NCI-H146 treated with DMSO at 0.1 percent for 48 hours (cell line): Measurements from ENCODE around the gene CDYL.
A peak's percentile ranks its signal among the peaks of the same experiment; 100 is the strongest.

Experiments used
- DNase-seq: peaks from one replicate; lab custom pipeline; 2025; ENCODE audit not compliant: unreplicated experiment; lab: John Stamatoyannopoulos, UW

The CDYL gene

DNA sequence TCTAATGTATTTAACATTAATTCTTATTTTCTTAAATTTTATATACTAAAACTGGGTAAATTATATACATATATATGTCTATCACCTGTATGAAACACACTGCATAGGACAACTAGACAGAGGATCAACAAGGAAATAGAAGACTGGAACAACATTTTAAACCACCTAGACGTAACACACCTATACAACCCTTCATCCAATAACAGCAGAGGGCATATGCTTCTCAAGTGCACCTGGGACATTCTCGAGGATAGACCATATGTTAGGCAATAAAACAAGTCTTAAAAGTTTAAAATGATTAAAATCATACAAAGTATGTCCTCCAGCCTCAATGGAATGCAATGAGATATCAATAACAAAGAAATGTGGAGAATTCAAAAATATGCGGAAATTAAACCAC is 182.4 kb downstream of the CDYL start:
- no peak for DNase-seq

DNA sequence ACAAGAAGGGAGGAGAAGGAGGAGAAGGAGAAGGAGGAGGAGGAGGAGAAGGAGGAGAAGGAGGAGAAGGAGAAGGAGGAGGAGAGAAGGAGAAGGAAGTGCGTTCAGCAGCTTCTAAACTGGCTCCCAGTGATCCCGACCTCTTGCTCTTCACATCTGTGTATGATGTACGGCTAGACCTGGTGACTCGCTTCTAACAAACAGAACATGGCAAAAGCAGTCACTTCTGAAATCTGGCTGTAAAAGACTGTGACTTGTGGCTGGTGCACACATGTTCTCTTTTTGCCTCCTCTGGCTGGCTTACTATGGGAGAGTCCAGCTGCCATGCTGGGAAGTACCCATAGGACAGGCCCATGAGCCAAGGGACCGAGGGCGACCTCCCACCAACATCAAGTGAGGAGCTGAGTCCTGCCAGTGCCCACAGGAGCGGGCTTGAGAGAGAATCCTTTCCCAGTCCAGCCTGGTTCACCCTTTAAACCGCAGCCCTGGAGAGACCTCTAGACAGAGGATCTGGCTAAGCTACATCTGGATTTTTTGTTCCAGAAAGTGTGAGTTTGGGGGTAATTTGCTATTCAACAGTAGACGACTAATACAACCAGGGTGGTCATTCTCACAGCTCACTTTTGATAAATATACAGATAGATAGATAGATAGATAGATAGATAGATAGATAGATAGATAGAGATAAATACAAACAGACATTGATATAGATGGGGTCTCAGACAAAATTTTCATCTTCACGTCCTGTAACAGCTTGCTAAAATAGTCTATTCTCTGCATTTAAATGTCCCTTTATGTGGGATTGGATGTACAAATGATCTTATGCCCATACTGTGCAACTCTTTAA is 185.3 kb downstream of the CDYL start:
- DNase-seq: no peak

DNA sequence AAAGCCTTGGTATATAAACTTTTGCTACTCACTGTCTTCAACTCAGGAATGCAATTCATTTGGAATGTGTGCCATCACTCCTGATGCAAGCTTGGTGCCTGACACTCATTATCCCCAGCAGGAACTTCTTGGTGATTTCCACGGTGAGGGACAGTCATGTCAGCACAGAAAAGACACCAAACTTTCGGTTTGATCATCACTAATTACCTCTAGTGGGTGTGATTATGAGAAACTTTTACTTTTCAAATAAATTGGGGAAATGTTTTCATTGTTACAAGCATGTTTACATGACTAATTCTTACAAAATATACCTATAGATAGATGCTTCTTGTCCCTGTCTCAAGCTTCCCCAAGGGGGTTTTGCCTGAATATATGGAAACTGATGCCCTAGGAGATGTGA is 186.7 kb downstream of the CDYL start:
- no peak for DNase-seq

- DNase-seq: no peak
Measured at GRCh38 chr6:4964675-4965561, 188.7 kb downstream of the CDYL start.

DNA sequence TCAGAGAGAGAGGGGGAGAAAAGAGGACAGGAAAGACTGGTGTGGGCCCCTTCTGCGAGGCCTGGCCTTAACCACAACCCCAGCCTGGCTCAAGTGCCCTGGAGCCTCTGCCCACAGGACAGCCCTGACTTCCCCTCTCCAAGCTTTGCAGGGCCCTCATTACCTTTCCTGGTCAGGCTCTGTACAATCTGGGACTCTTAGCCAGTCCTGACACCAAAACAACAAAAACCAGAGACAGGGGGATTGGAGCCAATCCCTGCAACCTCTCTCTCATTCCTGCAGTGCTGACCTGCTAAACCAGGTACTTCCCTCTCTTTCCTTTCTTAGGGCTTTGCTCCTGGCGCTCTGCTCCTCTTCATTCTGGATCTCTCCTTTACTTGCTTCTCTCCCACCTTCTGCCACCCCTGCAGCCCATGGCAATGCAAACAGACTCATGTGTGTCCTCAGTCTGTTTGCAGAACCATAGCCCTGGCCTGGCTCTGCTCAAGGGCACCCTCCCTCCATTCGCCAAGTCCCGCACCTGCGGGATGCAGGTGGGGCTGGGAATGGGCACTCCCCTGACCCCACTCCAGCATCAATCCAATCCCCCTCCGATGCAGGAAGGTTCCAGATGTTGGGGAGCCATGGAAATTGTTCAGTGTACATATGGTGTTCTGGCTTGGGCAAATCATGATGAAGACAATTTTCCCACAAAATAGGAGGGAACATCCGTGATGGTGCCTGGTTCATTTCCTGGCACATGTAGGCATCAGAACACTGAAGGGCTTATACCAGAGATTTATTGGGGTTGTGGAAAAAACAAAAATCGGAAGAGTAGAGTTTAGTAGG is 189.6 kb downstream of the CDYL start:
- no peak for DNase-seq

GRCh38 chr6:4967301-4968030 is 191.3 kb downstream of the CDYL start:
- DNase-seq: no peak

DNA sequence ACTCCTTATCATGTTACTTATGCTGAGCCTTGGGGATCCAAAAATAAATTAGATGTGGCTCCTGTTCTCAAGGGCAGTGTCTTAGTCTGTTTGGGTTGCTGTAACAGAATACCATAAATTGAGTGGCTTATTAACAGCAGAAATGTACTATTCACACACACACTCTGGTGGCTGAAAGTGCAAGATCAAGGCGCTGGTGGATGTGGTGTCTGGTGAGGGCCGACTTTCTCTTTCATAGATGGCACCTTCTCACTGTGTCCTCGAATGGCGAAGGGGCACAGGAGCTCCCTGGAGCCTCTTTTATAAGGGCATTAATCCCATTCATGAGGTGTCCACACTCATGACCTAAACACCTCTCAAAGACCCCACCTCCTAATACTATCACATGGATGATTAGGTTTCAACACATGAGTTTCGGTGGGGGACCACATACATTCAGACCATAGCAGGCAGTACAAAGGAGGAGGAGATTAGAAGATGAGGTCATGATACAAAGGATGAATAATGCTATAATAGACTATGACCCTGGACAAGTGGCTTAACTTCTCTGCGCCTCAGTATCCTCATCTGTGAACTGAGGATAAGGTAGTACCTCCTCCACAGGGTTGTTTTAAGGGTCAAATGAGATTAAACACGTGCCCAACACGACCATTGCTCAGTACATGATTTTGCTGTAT is 193.5 kb downstream of the CDYL start:
- DNase-seq: no peak

- no peak for DNase-seq
Measured at GRCh38 chr6:4970739-4971395, 194.7 kb downstream of the CDYL start.

GRCh38 chr6:4971851-4972250 is 195.6 kb downstream of the CDYL start:
- DNase-seq: no peak

- DNase-seq: no peak
Measured at GRCh38 chr6:4972438-4972837, 196.2 kb downstream of the CDYL start.

- no peak for DNase-seq
Measured at GRCh38 chr6:4973415-4973814, 197.2 kb downstream of the CDYL start.

GRCh38 chr6:4973982-4974745 is 198.0 kb downstream of the CDYL start:
- peak; percentile 3 for DNase-seq

- no peak for DNase-seq
Measured at GRCh38 chr6:4974962-4975361, 198.8 kb downstream of the CDYL start.

DNA sequence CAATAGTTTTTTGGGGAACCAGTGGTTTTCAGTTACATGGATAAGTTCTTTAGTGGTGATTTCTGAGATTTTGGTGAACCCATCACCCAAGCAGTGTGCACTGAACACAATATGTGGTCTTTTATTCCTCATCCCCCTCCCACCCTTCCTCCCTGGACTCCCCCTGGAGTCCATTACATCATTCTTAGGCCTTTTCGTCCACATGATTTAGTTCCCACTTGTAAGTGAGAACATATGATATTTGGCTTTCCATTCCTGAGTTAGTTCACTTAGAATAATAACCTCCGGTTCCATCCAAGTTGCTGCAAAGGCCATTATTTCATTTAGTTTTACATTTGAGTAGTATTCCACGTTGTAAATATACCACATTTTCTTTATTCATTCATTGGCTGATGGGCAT is 199.3 kb downstream of the CDYL start:
- no peak for DNase-seq

- DNase-seq: no peak
Measured at GRCh38 chr6:4977468-4977867, 201.3 kb downstream of the CDYL start.

- no peak for DNase-seq
Measured at GRCh38 chr6:4979426-4979825, 203.2 kb downstream of the CDYL start.

DNA sequence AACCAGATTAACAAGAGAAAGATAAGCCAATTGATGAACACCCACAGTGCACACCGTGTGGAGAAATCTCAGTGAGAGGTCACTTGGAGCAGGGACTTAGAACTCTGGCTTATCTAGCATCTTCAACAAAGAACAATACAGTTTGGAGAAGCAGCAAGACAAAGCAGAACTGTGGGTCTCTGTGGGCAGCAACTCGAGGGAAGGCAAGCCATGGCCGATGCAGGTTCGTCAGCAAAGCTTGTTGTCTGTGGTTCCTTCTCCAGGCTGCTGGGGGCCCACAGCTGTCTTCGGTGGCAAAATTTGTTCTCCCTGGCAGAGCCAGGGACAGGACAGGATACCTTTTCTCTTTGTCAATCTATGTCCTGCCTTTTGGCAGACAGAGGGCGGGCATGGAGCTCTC is 205.6 kb downstream of the CDYL start:
- no peak for DNase-seq

DNA sequence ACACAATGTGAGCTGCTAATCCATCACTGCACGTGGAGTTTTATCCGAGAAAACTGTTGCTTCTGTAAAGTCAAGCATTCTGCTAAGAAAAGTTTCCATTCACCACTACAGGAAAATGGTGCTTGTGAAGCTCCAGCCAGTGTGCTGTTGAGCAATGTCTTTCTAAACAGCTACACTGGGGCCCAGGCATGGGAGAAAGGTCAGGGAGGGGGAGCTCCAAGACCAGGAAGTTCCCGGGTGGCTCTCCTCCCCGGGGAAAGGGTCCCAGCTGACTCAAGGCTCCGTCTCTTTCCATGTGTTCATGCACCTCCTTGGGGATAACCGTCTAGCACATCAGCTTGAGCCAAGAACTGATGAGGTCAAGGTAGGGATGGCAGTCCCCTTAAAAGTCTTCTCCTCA is 207.1 kb downstream of the CDYL start:
- DNase-seq: no peak

GRCh38 chr6:4986999-4987398 is 210.8 kb downstream of the CDYL start:
- no peak for DNase-seq
